NCI-H345 (cell line): ENCODE data around the gene CYTH4.

ENCODE experiments used
- DNase-seq: peaks from one replicate; lab custom pipeline; 2025; lab: John Stamatoyannopoulos, UW

Gene CYTH4

DNA sequence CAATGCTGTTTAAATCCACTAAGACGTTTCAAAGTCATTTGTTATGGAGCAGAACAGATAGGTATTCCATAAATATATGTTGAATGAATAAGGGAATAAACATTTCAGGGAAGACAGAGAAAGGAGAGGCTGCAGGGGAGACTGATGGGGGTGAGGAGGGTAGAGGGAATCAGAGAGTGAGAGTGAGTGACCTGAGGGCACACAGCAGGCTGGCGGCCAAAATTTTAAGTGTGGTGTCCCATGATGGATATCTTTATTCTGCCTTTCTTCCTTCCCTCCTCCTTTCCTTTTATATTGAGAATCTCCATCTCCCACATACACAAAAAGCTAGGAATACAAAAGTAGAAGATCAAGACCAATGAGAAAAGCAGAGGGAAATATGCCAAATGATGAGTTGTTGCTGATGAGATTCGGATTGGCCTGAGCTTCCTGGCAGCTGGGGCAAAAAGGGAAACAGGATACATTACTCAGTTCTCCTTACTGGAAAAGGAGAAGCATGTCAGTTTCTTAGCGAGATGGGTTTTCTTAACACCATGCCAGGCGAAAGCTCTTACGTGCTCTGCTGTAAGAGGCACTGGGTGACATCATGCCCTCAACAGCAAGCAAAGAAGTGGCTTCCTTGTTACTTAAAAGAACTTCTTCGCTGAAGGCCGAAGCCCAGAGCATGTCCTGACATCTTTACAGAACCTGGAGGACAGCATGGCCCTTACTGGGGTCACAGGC, 11.2 kb upstream of the CYTH4 start:
- no peak for DNase-seq

DNA sequence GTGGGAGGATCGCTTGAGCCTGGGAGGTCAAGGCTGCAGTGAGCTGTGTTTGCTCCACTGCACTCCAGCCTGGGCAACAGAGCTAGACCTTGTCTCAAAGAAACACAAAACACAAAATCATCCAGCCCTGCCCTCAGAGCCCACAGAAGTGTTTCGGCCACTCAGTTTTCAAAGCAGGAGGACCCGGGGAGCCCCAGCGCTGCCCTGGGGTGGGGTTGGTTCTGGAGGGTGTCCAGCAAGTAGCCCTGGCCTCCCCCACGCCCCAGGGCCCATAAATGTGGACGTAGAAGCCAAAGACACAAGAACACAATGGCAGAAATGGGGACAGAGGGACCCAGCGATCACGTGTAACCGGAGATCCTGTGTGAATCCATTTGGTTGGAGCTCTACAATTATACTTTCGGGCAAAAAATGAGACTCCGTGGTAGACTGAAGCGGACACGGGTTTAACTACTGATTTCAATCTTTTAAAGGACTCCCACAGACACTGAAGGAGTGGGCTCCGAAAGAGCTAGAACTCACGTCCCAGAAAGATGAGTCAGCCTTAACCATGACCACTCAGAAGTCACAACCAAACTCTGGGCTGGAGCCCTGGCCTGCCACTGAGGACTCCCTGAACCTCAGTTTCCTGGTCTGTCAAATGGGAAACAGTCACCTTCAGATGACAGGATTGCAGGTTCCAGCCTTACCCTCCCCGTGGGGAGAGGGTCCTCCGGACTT, 9.0 kb upstream of the CYTH4 start:
- no peak for DNase-seq

DNA sequence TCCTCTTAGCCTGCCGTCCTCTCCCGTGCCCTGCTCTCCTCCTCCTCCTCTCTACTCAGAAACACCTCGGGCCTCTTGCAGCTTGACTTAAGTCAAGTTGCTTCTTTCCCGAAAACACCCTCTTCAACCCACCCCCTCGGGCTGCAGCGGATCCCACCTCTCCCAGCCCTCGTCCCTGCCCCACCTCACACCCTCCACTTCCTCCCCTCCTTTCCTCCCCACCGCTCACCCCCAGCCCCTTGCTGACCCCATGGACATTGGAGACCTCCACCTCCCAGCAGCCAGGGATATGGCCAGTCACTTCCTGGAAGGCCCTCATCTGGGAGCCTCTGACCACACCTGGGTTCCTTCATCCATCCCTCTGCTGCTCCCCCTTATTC, 8.5 kb upstream of the CYTH4 start:
- no peak for DNase-seq

DNA sequence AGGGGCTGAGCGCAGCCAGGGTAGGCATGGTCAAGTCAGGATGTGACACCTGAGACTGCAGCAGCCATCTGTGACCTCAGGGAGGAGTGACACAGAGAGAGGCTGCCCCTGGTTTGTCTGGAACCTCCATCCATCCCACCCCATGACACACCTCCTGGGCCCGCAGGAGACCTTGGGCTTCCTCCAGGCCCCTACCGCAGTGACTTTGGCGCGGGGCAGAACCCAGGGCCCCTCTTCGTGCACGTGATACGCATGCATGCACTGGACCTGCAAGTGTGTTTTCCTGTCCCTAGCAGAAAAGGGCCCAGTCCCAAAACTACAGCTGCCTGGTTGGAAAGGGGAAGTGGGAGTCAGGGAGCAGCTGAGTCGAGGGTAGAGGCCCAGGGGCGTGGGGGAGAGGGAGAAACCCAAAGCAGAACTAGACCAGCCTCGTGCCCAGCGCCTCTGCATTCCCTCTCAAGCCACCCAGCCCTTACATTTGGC, 7.9 kb upstream of the CYTH4 start:
- DNase-seq, result no peak

- no peak for DNase-seq
These were observed 7.2 kb upstream of the CYTH4 start for GRCh38 chr22:37275134-37275533.

DNA sequence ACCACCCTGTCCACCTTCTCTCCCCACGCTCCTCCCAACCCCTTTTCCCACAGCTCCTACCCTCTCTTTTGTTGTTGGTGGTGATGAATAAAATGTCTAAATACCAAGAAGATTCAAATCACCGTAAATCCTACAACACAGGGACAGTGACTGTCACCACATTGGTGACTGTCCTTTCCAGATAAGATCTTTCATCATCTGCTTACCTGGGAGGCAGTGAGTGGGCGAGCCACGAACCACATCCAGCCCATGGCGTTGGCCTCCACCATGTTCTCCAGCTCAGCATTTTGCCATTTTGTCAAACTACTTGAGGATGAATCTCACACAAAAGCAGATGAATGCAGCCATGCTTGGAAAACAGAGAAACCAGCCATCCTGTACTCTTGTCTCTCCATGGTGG, 6.7 kb upstream of the CYTH4 start:
- no peak for DNase-seq

DNA sequence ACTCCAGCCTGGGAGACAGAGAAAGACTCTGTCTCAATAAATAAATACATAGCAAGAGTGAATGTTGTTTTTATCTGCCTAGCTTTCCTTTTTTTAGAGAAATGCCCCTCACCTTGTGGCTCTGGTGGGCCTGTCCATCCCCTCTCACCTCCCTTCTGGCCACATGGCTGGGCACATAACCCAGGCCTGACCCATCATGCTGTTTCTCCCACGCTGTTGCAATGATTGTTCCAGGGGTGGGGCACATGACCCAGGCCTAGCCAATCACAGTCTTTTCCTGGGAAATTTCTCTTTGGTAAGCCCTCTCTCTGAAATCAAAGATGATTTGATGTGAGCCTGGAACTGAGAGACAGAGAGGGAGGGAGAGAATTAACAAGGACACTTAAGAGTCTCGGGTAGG, 5.5 kb upstream of the CYTH4 start:
- no peak for DNase-seq

GRCh38 chr22:37277384-37277783, 4.9 kb upstream of the CYTH4 start:
- no peak for DNase-seq

GRCh38 chr22:37278261-37278660, 4.0 kb upstream of the CYTH4 start:
- no peak for DNase-seq

DNA sequence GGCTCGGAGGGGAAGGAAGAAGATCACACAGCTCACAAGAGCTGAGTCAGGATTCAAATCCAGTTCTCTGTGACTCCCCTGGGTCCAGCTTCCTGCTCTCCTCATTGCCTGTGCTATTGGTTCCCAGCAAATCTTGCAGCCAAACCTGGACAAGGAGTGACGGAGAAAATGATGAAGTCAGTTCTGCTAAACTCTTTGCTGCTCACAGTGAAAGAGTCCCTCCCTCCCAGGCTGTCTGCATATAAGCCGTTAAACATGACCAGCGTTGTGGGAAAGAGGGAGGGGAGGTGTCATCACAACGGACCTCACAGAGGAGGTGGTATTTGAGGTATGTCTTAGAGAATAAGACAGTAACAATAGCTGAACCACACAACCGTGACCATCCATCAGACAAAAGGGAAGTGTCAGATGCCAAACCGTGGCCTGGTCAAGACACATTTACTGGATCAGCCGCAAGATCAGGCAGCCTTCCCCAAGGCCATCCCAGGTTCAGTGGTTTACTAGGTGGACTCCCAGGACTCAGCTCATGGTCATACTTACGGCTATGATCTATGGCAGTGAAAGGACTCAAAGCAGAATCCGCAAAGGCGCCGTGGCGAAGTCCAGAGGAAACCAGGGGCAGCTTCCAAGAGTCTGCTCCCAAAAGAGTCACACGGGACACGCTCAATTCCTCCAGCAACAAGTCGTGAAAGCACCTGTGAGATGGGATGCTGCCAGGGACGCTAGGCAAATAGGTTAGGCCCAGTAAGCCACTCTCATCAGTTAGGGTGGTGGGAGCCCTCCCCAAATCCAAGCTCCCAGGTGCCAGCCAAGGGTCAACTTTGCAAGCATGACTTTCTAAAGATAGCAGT, 2.8 kb upstream of the CYTH4 start:
- no peak for DNase-seq

- no peak for DNase-seq
These were observed 1.6 kb upstream of the CYTH4 start for GRCh38 chr22:37280718-37281117.

DNA sequence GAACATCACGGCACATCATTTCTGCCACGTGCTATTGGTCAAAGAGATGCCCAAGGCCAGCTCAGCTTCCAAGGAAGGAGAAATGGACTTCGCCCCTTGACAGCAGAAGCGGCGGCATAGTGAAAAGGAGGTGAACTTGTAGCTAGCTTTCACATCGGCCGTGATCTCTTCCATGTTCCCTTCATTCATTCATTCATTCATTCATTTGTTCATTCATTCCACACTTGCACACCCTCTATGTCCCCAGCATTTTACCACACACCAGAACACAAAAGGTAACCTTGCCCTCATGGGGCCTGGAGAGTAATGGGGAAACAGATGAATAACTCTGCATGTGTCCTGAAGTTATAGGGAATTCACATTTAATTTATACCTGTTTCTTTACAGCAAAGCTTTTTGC, 1.1 kb upstream of the CYTH4 start:
- no peak for DNase-seq

GRCh38 chr22:37281646-37282384, 493 bp upstream of the CYTH4 start:
- DNase-seq, result no peak

DNA sequence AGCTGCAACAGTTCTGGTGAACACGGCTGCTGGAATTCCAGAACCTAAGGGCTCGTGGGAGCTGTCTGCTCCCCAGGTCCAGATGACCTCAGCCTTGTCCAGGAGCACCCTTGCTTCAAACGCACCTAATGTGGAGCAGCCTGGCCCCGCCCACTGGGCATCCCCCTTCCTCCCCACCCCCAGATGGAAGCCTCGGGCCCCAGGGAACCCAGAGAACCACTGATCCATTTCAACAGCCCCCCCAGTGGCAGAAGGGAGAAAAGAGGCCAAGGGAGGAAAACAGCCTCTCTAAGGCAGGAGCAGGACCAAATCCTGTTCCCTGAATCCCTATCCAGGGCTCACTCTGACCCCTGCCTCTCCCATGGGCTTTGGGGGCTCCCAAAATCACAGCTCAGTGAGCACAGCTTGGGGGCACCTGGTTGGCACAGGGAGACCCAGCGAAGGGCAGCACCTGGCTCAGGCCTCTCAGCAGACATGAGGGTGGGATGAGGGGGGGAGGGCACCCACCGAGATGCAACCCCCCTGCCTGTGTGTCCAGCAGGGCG, 1.2 kb downstream of the CYTH4 start:
- DNase-seq, result no peak

DNA sequence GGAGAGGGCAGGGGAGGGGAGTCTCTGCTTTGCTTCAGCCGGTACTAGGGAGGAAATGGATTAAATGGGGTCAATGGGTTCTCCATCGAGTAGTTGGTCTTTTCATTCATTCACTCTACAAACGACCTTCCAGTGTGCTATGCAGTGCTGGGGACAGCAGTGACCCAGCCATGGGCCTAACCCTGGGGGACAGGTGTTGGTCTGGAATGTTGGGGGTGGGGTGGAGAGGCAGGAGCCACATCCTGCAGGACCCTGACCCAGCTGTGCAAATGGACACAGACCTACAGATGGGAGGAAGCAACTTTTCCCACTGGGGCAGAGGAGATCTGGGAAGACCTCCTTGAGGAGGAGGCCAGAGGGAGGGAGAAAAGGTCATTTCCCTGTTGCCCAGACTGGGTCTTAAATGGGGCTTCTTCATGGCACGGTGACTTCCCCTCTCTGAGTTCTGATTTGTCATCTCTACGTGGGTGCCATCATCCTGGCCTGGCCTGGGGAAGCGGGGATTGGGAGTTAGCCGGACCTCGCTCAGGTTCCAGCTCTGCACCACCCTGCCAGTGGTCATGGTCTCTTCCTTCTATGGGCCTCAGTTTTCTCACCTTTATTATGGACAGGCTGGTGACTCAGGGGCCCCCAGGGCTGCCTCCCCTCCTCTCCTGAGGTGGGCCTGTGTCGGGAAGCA, 2.0 kb downstream of the CYTH4 start:
- no peak for DNase-seq

DNA sequence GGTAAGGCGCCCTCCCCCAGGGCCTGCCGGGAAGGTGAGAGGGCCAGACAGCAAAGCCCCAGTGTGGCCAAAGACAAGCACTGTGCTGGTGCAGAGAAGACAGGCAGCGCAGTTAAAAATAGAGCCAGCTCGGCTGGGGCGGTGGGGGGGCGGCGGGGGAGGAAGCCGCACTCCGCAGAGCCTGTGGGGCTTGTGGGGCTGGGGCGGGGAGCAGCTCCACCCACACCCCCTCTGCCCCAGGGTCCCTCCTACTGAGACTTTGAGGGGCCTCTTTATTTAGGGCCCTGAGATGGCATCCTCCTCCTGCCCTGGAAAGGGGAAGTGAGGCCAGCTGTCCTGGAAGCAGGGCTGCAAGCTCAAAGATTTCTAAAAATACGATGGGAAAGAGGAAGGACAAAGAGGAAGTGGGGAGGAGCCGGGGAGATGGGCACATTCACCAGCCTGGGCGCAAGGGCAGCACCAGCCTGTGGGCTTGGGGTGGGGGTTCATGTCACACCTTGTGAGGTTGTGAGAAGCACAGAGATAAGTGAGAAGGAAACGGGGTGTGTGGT, 2.6 kb downstream of the CYTH4 start:
- DNase-seq, result no peak

DNA sequence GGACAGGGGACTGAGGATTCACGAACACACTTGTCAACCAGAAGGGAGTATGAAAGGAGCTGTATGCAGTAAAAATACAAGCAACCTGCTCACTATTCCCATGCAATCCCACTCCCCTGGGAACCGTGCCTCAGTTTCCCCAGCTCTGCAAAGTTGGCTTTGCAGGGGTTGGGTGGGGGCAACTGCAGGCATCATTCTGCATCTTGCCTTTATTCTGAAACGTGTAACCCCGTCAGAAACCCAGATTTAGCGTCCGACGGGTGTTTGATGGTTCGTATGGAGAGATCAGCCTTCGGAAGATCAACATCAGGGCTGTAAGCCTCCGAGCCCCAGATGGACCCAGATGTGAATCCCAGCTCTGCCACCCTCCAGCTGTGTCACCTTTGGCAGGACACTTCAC, 3.6 kb downstream of the CYTH4 start:
- no peak for DNase-seq

- no peak for DNase-seq
These were observed 5.2 kb downstream of the CYTH4 start for GRCh38 chr22:37287550-37287951.

DNA sequence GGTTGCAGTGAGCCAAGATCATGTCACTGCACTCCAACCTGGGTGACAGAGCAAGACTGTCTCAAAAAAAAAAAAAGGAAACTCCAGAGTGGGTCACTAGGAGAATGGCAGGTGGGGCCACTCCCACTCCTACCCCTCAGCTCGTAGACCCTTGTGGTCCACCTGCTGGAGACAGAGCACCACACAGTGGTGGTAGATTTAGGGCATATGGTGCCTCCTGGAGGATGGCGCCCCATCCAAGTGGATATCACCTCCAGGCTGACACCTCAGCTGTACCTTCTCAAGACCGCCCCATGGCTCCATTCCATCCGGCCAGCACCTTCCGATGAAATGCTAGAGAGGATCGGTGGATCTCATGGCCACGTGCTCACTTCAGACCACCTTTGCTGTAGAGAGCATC, 6.2 kb downstream of the CYTH4 start:
- DNase-seq, result no peak

GRCh38 chr22:37289156-37289735, 6.9 kb downstream of the CYTH4 start:
- DNase-seq, result no peak

DNA sequence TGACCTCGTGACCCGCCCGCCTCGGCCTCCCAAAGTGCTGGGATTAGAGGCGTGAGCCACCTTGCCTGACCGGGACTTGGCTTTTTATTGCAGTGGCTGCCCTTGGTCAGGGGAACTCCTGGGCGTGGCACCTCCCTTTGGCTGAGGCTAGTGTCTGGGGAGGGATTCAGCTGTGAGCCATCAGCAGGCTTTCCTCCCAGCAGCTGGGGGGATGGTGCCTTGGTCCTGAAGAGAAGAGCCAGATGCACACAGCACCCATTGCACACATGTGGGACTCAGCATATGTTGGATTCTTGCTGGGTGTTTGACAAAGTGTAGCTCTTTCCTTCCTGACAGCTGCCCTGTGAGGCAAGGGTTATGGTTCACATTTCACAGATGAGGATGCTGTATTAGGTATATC, 8.4 kb downstream of the CYTH4 start:
- no peak for DNase-seq
